Activated CD8-positive, alpha-beta memory T cell treated with anti-CD3 and anti-CD28 coated beads, Interleukin-2, amount 50 U/mL, for 24 hours (primary cell): ENCODE measurements around the gene TBK1.
"Not testable (repeated sequence)": the region's sequence is repeated elsewhere in the genome, so short reads cannot be mapped to it uniquely, and the experiment has no call there.

ENCODE experiments used
- DNase-seq: peaks from one replicate; pipeline ENCODE4 v3.0.0-alpha.2; 2020; ENCODE audit errors: extremely low read depth

TBK1 gene

DNA sequence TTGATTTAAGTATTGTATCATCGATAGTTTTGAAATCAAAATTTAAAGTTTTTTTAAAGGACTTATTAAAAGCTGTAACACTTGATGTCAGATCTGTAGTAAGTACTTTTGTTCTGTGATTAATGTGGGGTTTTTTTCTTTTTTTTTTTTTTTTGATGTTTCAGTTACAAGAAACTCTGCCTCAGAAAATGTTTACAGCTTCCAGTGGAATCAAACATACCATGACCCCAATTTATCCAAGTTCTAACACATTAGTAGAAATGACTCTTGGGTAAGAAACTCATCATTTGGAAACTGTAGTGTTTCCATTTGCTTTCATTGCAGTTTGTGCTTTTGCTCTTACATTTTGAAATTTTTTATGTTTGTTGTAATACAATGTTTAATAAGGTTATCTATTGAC is 45.6 kb downstream of the TBK1 start:
- no peak for DNase-seq

DNA sequence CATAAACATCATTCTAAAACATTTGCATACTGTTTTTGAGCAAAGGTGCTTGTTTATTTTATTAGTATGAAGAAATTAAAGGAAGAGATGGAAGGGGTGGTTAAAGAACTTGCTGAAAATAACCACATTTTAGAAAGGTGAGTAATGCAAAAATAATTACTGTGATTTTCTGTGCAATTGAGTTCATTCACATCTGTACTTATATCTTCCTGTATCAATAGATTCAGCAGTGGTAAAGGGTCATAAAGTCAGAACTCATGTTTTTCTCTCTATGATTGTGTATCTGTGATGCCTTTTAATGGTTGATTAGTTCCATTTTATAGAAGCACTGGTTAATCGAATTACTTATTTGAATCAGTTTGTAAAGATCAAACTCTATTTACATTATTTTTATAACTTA is 46.0 kb downstream of the TBK1 start:
- DNase-seq: no peak

DNA sequence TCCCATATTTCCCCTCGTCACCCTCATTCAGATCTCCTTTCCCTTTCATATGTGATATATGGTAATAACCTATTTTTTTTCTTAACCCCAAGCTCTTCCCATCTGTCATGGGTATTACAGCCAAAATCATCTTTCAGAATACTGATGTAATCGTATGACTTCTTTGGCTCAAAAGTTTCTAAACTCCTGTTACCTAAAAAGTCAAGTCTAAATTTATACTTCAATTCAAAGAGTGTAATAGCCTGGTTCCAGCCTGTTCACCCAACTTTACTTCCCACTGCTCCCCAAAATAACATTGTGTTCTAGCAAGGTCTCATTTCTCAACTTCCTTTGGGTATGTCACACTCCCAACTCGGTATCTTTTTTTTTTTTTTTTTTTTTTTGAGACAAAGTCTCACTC is 48.5 kb downstream of the TBK1 start:
- DNase-seq: no peak

DNA sequence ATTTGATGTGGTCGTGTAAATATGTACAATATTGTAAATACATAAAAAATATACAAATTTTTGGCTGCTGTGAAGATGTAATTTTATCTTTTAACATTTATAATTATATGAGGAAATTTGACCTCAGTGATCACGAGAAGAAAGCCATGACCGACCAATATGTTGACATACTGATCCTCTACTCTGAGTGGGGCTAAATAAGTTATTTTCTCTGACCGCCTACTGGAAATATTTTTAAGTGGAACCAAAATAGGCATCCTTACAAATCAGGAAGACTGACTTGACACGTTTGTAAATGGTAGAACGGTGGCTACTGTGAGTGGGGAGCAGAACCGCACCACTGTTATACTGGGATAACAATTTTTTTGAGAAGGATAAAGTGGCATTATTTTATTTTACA is 49.6 kb downstream of the TBK1 start:
- DNase-seq: no peak

DNA sequence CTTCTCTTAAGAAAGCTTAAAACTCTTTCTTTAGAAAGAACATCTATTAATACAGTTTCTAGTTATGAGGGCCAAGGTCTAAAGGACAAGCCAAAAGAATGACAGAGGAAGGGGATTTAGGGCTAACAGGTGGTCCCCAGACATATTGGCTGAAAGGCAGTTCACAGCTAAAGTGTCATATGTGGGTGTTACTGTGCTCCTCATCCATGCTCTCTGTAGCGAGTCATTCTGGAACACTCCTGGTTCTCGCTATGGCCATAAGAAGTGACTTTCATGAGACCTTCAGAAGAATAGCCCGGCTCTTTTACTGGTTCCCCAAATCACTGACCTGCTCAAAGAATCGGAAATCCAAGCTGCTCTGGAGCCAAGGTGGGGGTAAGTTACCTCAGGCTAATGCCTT is 55.0 kb downstream of the TBK1 start:
- DNase-seq: no peak

DNA sequence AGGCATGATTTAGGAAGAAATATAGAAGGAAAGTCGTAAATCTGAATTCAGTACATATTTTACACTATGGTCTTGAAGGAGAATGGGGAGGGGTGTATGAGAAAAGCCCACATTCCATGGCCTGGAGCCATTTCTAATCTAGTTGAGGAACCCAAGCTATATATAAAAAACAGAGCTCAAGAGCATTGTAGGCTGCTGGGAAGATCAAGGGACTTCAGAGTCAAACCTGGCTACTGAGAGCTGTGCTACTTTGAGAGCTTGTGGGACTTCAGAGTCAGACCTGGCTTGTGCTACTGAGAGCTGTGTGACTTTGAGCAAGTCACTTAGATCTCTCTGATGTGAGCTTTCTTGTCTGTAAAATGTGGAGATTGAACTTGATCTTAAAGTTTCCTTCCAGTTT is 58.7 kb downstream of the TBK1 start:
- DNase-seq: no peak

DNA sequence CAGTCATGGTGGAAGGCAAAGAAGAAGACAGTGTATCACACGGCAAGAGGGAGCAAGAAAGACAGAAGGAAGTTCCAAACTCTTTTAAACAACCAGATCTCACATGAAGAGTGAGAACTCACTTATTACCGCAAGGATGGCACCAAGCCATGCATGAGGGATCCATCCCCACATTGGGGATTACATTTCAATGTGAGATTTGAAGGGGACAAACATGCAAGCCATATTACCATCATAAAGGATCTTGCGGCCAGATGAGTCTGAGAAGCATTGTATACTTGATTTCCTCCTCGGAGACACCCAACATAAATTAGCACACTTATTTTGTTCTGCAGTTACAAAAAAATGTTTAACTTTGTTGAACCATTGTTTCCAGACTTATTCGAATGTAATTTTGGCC is 66.5 kb downstream of the TBK1 start:
- DNase-seq: no peak

DNA sequence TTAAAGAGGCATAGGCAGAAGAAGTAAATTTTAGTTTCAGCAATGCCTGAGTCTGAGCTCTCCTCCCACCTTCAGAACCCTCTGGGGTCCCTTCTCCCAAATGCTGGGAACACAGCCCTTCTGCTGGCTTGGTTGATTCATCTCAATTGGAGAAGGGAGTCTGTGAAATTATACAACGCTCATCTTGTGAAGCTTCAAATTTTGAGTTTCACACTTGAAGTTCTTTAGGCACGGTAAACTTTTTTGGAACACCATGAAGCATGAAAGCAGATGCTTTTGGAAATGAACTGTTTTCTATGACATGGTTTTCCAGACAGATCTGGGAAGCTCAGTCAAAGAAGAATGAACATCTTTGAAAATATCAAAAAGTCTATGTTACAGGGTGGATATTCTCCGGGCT is 69.9 kb downstream of the TBK1 start:
- no peak for DNase-seq

DNA sequence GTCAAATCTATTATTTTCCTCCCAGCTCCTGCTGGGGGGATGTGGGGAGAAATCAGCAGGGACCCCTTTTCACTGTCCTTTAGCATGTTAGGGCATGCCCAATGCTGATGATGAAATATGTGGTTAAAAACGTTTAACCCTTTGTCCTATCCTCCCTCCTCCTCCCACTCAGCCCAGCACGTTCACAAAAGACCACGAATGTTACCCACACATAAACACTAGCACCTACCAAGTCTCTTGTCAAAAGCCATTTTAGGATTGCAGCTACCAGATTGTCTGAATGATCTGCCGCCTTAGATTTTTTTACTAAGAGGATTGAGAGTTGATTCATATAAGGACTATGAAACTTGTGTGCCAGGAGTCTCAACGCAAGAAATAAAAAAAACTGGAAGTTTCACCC is 70.4 kb downstream of the TBK1 start:
- DNase-seq: no peak

DNA sequence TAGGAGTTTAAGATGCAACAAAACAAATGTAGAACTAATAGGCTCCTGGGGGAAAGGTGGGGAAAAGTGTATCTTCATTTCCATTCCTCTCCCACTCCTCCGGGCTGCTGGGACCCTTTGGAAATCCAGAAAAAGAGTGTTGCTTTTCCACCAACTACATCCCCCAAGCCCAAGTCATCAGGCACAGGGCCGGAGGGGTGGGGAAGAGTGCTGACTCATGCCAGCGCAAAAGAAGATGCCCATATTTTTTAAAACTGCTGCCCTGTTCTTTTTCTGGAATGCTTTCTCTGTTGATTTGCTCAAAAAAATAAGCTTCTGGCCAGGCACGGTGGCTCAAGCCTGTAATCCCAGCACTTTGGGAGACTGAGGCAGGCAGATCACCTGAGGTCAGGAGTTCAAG is 70.9 kb downstream of the TBK1 start:
- DNase-seq: no peak

DNA sequence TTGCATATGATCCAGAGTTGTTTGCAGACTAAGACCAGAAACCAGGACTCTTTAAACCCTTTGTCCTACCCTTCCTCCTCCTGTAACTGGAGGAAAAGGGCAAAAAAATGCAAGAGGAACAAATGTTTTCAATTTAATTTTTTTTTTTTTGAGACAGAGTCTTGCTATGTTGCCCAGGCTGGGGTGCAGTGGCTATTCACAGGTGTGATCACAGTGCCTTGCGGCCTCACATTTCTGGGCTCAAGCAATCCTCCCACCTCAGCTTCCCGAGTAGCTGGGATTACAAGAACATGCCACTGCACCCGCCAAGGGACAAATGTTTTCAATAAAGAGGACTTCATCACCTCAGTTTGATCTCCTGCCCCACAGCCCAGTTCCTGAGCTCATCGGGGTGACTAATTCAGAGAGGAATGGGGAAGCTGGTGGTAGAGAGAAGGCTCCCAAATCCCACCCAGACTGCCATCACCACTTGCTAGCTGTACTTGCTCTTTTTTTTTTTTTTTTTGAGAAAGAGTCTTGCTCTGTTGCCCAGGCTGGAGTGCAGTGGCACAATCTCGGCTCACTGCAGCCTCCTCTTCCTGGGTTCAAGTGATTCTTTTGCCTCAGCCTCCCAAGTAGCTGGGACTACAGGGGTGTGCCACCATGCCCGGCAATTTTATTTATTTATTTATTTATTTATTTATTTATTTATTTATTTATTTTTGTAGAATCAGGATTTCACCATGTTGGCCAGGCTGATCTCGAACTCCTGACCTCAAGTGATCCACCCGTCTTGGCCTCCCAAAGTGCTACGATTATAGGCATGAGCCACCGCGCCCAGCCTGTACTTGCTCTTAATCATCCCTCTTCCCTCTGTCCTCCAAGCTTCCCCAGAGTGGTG is 71.9 kb downstream of the TBK1 start:
- not testable (repeated sequence) for DNase-seq

DNA sequence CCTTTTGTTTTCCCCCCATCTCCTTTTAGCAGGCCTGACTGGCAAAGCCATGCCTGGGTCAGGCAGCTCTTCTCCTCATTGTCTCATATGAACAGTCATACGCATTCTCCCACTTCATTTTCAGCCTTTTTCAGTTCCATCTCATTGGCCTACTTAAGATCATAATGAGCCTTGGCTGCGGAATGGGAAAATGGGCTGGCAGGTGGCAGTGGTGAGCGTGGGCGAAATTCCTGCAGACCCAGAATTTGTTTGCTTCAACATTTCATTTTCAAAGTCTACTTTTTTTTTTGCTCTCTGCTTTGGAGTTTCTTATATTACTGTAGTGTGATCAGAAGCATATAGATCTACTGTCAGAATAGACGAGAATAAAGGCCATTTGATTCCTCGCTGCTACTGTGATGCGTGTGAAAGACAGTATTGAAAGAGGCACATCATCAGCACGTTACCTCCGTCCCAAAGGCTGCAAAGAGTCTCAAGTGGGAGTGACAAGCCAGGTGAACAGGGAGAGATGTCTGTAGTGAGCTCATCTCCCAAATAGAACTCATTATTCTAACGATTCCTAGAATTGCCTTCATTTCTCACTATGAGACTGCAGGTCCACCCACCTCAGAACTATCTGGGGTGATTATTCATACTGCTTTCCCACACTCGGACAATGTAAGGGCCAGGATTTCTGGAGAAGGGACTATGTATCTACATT is 73.7 kb downstream of the TBK1 start:
- DNase-seq: no peak

DNA sequence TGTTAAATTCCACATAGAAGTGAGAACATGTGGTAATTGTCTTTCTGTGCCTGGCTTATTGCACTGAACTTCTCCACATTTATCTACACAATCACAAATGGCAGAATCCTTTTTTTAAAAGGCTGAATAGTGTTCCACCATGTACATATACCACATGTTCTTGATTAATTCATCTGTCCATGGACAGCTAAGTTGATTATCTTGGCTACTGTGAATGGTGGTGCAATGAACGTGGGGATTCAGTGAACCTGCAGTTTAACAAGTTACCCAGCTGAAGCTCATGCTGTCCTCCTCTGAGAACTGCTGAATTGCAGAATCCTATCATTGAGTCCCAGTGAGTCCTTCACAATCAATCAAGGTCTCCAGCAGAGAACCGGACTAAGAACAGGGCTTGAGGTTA is 74.9 kb downstream of the TBK1 start:
- no peak for DNase-seq

DNA sequence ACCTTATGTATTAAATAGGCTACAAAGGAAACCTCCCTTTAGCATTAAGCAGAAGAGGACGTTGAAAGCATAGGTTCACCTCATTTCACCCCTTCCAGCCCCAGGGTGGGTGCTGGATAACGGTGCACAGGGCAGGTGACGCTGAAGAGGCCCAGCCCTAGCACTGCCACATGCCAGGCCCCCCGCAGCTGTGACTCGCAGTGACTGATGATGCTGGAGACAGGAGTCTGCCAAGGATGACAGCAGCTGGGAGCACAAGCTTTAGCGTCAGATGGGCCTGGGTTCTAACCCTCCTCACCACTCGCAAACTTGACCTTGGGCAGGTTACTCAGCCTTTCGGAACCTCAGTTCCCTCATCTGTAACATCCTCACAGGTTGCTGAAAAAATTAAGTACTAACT is 76.7 kb downstream of the TBK1 start:
- no peak for DNase-seq

DNA sequence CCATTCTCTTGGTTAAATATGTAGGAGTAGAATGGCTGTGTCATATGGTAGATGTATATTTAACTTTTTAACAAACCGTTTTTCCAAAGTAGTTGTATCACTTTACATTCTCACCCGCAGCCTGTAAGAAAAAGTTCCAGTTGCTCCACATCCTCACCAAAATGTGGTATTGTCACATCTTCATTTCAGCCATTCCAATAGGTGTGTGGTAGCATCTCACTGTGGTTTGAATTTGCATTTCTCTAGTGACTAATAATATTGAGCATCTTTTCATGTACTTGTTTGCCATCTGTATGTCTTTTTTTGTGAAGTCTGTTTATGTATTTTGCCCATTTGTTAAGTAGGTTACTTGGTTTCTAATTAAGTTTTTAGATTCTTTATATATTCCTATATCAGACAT is 78.6 kb downstream of the TBK1 start:
- DNase-seq: no peak

DNA sequence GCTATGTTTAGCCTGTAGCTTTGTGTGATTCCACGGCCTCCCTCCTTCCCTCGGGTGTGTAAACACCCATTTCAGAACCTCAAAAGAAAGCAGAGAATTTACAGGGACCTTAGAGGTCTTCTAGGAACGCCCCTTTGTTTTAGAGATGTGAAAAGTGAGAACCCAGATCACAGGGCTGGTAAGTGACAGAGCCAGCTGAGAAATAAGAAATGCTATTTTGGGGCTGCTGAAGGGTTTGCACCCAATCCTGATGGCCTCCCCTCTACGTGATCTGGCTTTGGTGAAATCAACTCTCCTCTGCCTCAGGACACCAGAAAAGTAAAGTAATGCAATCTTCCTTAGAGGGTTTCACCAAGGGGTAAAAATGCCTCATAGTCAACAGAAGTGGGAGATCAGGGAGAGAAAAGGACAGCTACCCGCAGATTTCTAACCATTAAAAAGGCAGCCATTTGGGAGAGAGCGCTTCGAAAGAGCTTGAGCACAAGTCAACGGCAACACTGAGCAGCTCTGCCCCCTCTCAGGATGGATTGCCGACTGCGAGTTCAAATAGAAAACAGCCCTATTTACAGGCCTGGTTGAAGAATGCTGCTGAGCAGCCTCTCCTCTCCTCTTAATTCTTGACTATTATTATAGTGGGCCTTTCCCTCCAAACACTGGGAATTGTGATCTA is 79.9 kb downstream of the TBK1 start:
- no peak for DNase-seq

DNA sequence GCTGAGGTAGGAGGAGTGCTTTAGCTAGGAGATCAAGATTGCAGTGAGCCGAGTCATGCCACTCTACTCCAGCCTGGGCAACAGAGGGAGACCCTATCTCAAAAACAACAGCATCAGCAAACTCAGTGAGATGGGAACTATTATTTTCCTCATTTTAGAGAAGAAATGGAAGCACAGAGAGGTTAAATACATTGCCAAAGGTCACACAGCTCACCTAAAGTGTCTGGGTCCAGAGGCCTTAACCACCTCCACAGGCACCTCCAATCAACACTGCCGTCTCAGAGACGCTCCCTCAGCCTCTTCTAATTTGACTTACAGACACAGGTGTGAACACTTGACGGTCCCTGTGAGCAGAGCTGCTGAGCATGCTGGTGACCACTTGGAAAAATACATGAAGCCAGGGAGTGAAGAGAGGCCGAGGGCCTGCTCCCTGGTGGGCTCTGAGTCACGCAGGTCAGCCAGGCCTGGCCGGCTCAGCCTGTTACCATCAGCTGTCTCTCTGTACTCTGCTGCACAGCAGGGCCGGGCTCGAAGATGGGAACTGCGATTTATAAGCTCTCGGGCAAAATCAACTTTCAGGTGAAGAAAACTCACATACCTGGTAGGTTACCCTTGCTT is 80.9 kb downstream of the TBK1 start:
- DNase-seq: no peak

DNA sequence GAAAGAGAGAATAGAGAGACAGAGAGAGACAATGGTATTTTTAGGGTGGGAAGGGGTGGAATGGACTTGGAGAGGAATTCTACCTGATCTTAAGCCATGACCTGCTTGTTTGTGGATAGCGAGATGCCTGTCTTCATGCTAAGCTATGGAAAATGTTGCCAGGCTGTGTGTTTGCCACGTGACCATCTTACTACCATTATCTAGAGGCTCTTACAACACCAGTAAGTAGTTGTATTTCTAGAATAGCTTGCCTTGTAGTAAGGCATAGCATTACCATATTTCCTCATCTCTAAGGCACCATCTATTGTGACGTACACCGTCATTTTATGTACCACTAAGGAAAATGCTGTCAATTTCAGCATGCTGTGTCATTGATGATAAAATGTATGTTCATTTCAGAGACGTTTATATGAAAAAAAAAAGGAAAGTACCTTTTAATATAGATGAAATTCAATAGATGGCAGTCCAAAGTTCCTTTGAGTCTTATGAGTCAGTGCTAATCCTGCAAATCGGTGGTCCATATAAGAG is 82.8 kb downstream of the TBK1 start:
- no peak for DNase-seq

DNA sequence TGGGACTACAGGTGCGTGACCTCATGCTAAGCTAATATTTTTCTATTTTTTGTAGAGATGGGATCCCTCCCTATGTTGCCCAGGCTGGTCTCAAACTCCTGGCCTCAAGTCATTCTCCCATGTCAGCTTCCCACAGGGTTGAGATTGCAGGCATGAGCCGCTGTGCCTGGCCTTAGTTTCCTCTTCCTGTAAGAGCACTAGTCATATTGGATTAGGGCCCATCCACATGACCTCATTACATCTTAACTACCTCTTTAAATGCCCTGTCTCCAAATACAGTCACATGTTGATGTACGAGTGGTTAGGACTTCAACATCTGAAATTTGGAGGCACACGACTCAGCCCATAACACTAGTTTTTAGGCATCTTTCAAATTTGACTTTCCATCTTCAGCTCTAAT is 86.2 kb downstream of the TBK1 start:
- no peak for DNase-seq

DNA sequence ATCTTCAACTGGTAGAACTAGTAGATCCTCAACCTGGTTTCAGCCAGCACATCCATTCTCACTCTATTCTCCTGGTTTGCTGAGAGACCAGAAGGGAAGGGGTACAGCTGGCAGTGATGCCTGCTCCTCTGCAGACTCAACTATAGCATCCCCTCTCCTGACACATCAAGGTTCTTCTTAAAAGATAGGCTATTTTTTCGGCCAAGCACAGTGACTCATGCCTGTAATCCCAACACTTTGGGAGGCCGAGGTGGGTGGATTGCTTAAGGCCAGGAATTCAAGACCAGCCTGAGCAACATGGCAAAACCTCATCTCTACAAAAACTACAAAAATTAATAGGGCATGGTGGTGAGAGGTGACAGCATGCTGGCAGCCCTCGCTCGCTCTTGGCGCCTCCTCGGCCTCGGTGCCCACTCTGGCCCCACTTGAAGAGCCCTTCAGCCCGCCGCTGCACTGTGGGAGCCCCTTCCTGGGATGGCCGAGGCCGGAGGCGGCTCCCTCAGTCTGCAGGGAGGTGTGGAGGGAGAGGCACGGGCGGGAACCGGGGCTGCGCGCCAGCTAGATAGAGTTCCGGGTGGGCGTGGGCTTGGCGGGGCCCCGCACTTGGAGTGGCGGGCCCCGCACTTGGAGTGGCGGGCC is 90.6 kb downstream of the TBK1 start:
- not testable (repeated sequence) for DNase-seq

DNA sequence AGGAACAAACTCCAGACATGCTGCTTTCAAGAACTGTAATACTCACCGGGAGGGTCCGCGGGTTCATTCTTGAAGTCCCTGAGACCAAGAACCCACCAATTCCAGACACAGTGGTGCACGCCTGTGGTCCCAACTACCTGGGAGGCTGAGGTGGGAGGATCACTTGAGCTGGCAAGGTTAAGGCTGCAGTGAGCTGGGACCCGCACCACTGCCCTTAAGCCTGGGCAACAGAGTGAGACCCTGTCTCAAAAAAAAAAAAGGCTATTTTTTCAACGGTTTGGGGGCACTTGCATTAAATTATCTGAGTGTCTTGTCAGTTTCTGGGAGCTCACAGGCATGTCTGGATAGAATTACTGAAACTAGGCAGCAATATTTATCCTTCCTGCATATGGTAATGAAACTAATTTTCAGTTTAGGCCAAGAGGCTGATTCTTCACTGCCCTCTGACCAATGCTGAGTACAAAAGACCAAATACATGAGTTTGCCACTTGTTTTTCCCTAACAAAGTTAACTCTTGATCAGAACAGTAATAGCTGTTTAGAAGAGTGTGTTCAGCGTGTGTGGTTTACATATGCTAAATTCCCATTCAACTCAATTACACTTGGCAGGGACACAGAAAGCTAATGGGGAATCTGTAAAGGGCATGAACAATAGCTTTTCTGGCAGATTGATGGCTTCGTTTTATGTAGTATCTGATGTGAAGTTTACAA is 92.6 kb downstream of the TBK1 start:
- DNase-seq: no peak
